A673 (cell line): ENCODE data around the gene HOATZ.

ENCODE experiments used
- CTCF ChIP-seq: fragments of 300-800, 200-600 bp; sonication (generic); conservative IDR thresholded peaks from 2 replicates; pipeline ENCODE4 v1.5.1; 2017; ENCODE audit warnings: low read depth, mild to moderate bottlenecking, antibody characterized with exemption, low read length, moderate library complexity, mixed read lengths
- EZH2 ChIP-seq: fragments of 200-600 bp; sonication (generic); IDR thresholded peaks from 2 replicates; pipeline ENCODE4 v1.6.1; 2017; ENCODE audit warnings: borderline replicate concordance, low read depth, mild to moderate bottlenecking, mixed read lengths, antibody characterized with exemption, low read length; ENCODE audit not compliant: poor library complexity, severe bottlenecking

- TF ChIP-seq EZH2 (no peak), CTCF (no peak)
Measured at GRCh38 chr11:111538407-111539114, 24.0 kb downstream of the HOATZ start.
